ENCODE data around the gene ANO4.

GRCh38 chr12:101068836-101069235 lies 274.3 kb downstream of the ANO4 start:
- TF ChIP-seq CTCF (IDR thresholded peaks at IDR 0.05; ENCODE audit: insufficient read depth, low read length): no peak
- TF ChIP-seq POLR2AphosphoS5 (IDR thresholded peaks at IDR 0.05; ENCODE audit: low read depth): no peak
- TF ChIP-seq REST (IDR thresholded peaks at IDR 0.05; ENCODE audit: insufficient replicate concordance, low read depth): no peak

Measured in HL-60 (cell line).